Parathyroid adenoma (tissue), 2 donors: ENCODE results near the gene GRM4.

ENCODE experiments used
- H2AFZ ChIP-seq: fragments of 300-600 bp; sonication (generic); one replicate; pipeline ENCODE4 v1.7.0; 2017; ENCODE audit warnings: antibody characterized with exemption, mild to moderate bottlenecking
- H3K27ac ChIP-seq: fragments of 300-600 bp; sonication (generic); one replicate; pipeline ENCODE4 v1.7.0; 2017
- H3K27me3 ChIP-seq: fragments of 300-600 bp; sonication (generic); one replicate; pipeline ENCODE4 v1.7.0; 2017; ENCODE audit warnings: low read length; ENCODE audit not compliant: control insufficient read depth, insufficient read depth
- H3K36me3 ChIP-seq: fragments of 300-600 bp; sonication (generic); one replicate; pipeline ENCODE4 v1.7.0; 2017; ENCODE audit warnings: low read length; ENCODE audit not compliant: control insufficient read depth, insufficient read depth
- H3K4me1 ChIP-seq: fragments of 300-600 bp; sonication (generic); one replicate; pipeline ENCODE4 v1.7.0; 2017; ENCODE audit warnings: control low read depth
- H3K4me2 ChIP-seq: fragments of 300-600 bp; sonication (generic); one replicate; pipeline ENCODE4 v1.7.0; 2017; ENCODE audit warnings: low read length
- H3K4me3 ChIP-seq: fragments of 300-600 bp; sonication (generic); one replicate; pipeline ENCODE4 v1.7.0; 2017; ENCODE audit warnings: low read depth, low read length
- H3K79me2 ChIP-seq: fragments of 300-600 bp; sonication (generic); one replicate; pipeline ENCODE4 v1.7.0; 2017; ENCODE audit warnings: control low read depth
- H3K9ac ChIP-seq: fragments of 300-600 bp; sonication (generic); one replicate; pipeline ENCODE4 v1.7.0; 2017; ENCODE audit warnings: mild to moderate bottlenecking
- H3K9me3 ChIP-seq: fragments of 300-600 bp; sonication (generic); one replicate; pipeline ENCODE4 v1.7.0; 2017; ENCODE audit warnings: low read length; ENCODE audit not compliant: control insufficient read depth
- CTCF ChIP-seq: fragments of 300-600 bp; sonication (generic); IDR thresholded peaks from one replicate; pipeline ENCODE4 v1.7.0; 2017; ENCODE audit warnings: antibody characterized with exemption, mild to moderate bottlenecking
- donor health status: primary hyperparathyroidism.

GRM4 gene

GRCh38 chr6:34177181-34177591, 31.3 kb upstream of the GRM4 start:
- Histone ChIP-seq H3K4me3 (no peak overlapping the region), H3K4me2 (no peak overlapping the region), H3K79me2 (no peaks in the 10 kb centered on the region)

GRCh38 chr6:34176261-34177031, 30.6 kb upstream of the GRM4 start:
- no peaks in the 10 kb centered on the region for H3K27me3 ChIP-seq
- H3K9me3 ChIP-seq, result no peaks in the 10 kb centered on the region
- H3K36me3 ChIP-seq, result no peaks in the 10 kb centered on the region
- no peak overlapping the region for H2AFZ ChIP-seq
- TF ChIP-seq CTCF, result no peak
- no peaks in the 10 kb centered on the region for H3K4me1 ChIP-seq
- H3K79me2 ChIP-seq, result no peaks in the 10 kb centered on the region
- H3K27ac ChIP-seq, result no peak overlapping the region
- H3K4me2 ChIP-seq, result no peak overlapping the region
- H3K9ac ChIP-seq, result no peak overlapping the region
- no peak overlapping the region for H3K4me3 ChIP-seq

More at GRCh38 chr6:34177181-34177591, 31.3 kb upstream of the GRM4 start:
- Histone ChIP-seq H3K27ac (no peak overlapping the region), H3K36me3 (no peaks in the 10 kb centered on the region), H3K9ac (no peak overlapping the region), H3K27me3 (no peaks in the 10 kb centered on the region), H3K9me3 (no peaks in the 10 kb centered on the region), H3K4me1 (no peaks in the 10 kb centered on the region), H2AFZ (no peak overlapping the region)
- no peak for TF ChIP-seq CTCF

GRCh38 chr6:34174846-34175399, 29.0 kb upstream of the GRM4 start:
- no peak overlapping the region for H3K27ac ChIP-seq
- no peaks in the 10 kb centered on the region for H3K4me1 ChIP-seq
- no peaks in the 10 kb centered on the region for H3K79me2 ChIP-seq
- H2AFZ ChIP-seq, result no peak overlapping the region
- H3K4me2 ChIP-seq, result no peak overlapping the region
- H3K9ac ChIP-seq, result no peak overlapping the region
- H3K9me3 ChIP-seq, result no peaks in the 10 kb centered on the region
- H3K27me3 ChIP-seq, result no peaks in the 10 kb centered on the region
- H3K36me3 ChIP-seq, result no peaks in the 10 kb centered on the region
- no peak overlapping the region for H3K4me3 ChIP-seq
- TF ChIP-seq CTCF, result no peak

GRCh38 chr6:34172961-34173775, 27.3 kb upstream of the GRM4 start:
- no peak overlapping the region for H3K4me2 ChIP-seq
- no peak overlapping the region for H3K27ac ChIP-seq
- H3K9me3 ChIP-seq, result no peaks in the 10 kb centered on the region
- H3K36me3 ChIP-seq, result no peaks in the 10 kb centered on the region
- no peak overlapping the region for H3K9ac ChIP-seq
- no peaks in the 10 kb centered on the region for H3K27me3 ChIP-seq
- H3K79me2 ChIP-seq, result no peaks in the 10 kb centered on the region
- no peak overlapping the region for H3K4me3 ChIP-seq
- H2AFZ ChIP-seq, result no peak overlapping the region
- no peak for TF ChIP-seq CTCF
- no peaks in the 10 kb centered on the region for H3K4me1 ChIP-seq
